CD4-positive, alpha-beta T cell treated with Interleukin-21 for 1 hour (primary cell): Measurements from ENCODE around the gene CDH20.

Experiments used
- DNase-seq: peaks from one replicate; pipeline ENCODE4 v3.0.0-alpha.2; 2020

CDH20 gene

DNA sequence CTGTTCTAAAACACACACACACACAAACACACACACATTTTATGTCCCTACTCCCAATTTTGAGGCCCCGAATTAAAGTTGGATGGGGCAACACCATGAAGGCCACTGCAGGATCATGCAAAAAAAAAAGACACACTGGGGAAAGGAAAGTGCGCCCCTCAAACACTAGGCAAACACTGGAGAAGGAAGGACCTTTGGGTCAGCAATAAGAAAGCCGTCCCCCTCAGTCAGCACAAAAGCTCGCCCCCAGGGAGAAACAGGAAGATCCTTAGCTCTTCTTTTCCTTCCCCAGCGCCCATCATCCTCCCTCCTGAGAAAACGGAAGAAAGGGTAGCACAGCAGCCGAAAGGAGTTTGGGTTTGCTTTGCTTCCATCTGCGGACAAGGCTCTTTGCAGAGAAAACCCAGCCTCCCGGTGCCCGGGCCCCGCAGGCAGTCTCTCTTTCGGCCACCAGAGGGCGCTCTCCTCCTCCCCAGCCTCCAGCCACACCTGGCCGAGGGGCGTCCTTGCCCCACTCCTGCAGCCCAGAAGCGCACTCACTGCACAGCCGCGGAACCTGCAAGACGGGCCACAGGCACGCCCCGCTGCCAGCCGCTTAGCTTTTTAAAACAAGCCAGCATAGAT is 248.5 kb downstream of the CDH20 start:
- peak; percentile 52 for DNase-seq

DNA sequence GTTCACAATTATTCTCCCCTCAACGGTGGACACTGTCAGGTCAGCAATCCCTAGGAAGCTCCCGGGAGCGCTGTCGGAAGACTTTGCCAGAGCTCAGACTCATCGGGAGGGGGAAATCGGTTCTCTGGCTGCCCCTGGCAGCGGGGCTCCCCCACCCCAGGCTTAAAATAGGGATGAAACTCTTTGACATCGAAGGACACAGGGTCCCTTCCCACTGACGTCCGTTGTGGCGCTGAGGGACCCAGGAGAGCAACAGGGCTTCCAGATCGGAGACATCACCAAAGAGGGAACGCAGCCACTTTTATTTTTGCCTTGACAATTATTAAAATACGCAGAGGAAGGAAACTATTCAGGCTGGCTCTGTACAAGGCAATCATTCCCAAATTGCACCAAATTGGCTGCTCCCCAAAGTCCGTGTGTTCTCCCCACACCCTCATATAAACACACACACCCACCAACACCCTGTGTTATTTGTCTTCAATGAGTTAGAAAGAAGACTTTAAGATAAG is 249.0 kb downstream of the CDH20 start:
- DNase-seq: no peak

DNA sequence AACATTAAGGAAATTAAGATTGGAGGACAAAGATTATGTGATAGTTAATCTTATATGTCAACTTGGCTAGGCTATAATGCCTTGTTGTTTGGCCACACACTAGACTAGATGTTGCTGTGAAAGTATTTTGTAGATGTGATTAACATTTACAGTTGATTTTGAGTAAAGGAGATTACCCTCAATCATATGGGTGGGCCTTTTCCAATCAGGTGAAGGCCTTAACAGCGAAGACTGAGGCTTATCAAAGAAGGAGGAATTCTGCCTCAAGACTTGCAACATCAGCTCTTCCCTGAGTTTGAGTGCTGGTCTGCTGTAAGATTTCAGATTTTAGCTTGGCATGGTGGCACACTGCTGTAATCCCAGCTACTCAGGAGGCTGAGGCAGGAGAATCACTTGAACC is 250.3 kb downstream of the CDH20 start:
- DNase-seq: no peak

DNA sequence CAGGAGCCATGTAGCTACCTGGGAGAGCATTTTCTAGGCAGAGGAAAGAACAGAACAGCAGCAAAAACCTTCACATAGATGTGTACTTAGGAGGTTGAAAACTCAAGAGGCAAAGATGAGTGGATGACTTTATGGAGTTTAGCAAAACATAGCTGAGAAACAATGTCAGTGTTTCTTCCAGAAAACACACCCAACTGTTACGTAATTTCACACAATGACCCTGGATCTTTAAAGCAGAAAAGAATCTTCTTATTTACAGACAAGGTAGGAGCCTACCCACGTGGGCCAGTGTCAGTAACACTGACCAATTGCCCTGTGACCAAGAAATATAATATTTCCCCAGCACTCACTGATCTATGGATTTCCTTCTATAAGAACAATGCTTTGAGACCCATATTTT is 254.6 kb downstream of the CDH20 start:
- no peak for DNase-seq

DNA sequence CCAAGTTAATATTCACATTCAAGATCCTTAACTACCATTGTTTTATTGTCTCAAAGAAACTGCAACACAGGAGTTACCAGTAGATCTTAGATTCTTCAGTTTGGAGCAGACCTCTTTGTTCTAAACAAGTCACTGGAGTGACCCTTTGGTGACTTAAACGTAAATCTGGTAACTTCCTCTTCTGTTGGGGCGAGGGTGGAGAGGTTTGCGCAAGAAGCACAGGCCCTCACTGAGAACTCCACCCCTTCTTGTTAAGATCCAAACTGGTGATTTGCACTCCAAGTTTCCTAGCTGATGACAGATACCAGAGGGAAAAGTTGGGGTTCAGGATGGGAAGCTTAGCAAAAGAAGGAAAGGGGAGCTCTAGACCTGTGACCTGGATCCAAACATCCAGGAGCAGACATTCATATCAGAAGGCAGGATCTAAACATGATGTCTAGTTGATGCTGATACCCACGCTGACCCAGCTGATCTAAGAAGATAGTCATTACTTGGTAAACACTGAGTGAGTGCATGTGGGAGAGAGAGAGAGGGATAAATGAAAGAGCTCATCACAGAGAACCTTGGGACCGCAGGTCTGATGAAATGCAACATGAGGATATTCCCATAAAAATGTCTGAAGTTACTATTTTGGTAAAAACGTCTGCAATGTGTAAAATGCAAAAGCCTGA is 256.0 kb downstream of the CDH20 start:
- DNase-seq: no peak

DNA sequence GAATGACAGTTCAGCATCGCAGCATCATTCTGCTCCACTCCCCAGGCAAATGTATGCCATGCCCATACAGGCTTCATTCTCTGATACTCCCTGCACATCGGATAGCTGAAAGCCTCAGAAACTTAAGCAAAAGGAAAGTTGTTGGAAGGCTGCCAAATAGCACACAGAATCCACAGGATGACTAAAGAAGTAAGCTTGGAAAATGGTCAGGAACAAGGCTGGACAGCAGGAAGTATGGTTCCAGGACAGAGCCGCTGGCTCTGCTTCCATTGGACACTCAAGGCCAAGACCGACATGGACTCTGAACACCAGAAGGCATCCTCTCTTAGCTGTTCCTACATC is 256.5 kb downstream of the CDH20 start:
- DNase-seq: no peak

DNA sequence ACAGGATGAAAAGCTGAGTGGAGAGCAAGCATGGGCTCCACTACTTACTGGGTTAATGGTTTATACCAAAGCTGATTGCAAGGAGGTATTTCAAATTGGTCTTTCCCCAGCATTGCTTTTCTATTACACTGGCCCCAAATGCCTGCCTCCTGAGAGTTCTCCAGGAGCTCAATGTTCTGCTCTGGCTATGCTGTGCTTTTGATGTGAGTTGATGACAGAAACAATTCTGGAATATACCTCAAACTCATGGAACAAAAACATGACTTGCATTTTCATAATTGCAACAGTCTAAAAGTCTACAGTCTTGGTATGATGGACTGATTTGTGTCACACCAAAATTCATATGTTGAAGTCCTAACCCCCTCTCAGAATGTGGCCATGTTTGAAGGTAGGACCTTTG is 258.0 kb downstream of the CDH20 start:
- no peak for DNase-seq

DNA sequence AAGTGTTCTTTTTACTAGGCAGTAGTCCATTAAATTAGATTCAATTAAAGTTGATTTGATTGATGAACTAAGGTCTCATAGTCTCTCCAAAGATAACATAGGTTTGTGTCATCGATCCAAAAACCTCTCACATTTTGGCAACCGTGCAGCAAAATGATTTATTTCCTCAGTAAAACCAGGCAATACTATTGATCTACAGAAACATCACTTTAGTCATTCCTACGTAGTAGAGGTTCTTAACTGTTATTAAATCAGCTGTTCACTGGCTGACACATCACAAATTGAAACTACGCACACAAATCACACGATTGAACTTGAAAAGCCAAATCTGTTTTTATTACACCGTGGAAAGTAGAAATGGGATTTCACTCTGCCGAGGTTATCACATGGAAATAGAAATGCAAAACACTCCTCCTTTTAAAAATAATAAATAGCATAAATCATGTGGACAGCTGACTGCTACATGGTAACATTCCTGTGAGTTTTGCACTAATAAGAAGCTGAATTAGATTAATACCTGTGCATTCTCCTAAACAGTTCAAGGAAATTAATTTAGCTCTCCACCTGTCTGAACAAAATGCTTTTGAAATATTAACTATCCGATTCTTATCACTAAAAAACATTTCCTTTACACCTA is 262.5 kb downstream of the CDH20 start:
- no peak for DNase-seq

DNA sequence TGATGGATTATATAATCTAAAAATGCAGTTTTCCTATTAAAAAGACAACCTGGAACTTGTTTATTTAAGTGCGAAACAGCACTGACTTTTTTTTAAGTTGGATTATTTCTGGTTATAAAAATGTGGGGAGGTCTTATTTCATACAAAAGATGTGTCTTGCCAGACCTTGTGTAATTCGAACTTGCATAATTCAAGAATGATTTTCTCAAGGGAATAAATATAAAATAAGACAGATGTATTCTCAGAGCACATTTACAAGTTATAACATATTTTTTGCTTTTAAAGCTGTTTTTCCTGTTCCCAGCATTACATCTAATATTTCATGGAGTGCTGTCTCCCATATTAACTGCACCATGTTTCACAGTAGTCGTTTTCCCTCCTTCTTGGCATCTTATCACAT is 263.1 kb downstream of the CDH20 start:
- no peak for DNase-seq

DNA sequence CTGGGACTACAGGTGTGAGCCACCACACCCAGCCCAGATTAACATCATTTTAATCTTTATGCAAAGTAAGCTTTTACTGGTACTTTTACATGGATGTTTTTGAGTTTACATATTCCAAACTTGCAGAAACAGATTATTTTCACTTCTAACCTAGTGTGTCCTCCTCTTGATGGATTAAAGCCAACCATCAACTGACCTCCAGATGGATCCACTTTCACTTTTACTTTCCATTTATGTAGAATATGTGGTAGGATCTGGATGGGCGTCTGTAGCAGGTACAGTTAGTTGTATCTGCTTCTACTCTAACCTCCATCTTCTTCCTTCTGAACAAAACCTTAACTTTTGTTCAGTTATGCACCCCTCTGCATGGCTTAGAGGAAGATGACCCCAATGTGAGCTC is 264.1 kb downstream of the CDH20 start:
- DNase-seq: no peak

DNA sequence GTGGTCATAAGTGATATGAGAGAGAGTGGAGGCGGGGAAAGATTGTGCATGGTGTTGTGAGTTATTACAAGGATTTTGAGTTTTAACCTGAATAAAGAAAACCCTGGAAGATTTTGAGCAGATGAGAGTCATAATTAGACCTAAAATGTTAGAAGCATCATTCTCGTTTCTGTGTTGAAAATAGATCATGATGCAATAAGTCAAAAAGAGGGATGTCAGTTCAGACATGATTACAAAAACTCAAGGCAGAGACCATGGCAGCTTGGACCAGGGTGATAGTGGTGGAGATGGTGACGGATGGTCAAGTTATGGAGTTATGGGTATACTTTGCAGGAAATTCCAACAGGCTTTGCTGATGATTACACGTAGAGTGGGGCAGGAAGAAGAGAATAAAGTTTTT is 267.2 kb downstream of the CDH20 start:
- no peak for DNase-seq

DNA sequence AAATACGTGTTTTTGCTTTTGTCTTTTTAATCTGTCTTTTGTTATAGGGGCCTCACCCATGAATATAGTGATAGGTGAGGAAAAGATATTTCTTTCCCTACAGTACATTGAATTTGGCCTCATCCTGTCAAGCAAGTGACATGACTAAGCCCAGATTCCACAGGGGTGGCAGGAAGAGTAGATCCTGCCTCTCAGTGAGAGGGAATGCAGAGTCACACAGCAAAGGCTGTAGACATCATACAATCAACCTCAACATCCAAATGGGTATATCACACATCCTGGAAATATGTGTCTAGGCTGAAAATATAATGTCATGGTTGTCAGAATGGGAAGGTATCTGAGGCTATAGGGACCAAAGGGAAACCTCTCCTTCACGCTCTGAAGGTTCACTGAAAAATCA is 269.6 kb downstream of the CDH20 start:
- no peak for DNase-seq
